ENCODE measurements around the gene DHRS4L2.
"Not testable (repeated sequence)": the region's sequence is repeated elsewhere in the genome, so short reads cannot be mapped to it uniquely, and the experiment has no call there.

DNA sequence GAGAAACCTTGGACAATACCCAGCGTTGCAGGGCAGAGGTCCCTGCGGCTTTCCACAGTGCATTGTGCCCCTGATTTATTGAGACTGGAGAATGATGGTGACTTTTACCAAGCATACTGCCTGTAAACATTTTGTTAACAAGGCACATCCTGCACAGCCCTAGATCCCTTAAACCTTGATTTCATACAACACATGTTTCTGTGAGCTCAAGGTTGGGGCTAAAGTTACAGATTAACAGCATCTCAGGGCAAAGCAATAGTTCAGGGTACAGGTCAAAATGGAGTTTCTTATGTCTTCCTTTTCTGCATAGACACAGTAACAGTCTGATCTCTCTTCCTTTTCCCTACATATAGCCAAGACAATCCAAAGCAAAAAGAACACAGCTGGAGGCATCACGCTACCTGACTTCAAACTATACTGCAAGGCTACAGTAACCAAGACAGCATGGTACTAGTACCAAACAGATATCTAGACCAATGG, 36.2 kb downstream of the DHRS4L2 start:
- TF ChIP-seq, protein P1, sequence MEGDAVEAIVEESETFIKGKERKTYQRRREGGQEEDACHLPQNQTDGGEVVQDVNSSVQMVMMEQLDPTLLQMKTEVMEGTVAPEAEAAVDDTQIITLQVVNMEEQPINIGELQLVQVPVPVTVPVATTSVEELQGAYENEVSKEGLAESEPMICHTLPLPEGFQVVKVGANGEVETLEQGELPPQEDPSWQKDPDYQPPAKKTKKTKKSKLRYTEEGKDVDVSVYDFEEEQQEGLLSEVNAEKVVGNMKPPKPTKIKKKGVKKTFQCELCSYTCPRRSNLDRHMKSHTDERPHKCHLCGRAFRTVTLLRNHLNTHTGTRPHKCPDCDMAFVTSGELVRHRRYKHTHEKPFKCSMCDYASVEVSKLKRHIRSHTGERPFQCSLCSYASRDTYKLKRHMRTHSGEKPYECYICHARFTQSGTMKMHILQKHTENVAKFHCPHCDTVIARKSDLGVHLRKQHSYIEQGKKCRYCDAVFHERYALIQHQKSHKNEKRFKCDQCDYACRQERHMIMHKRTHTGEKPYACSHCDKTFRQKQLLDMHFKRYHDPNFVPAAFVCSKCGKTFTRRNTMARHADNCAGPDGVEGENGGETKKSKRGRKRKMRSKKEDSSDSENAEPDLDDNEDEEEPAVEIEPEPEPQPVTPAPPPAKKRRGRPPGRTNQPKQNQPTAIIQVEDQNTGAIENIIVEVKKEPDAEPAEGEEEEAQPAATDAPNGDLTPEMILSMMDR (IDR thresholded peaks at IDR 0.05) = not testable (repeated sequence)
- TF ChIP-seq POLR2A, EP300 (IDR thresholded peaks at IDR 0.05): not testable (repeated sequence)

Measured in tibial nerve (tissue), 4 donors.